ENCODE results near the gene TSPAN9. TPM values are rescaled to one million over a fixed set of nuclear protein-coding genes. Genes with fewer than 3 reads are reported as not detected.

Gene TSPAN9
- total RNA-seq, 1 experiment from 2014 or later = 9.6 TPM

- no peaks in the 10 kb centered on the region for H3K79me2 ChIP-seq (ENCODE audit: low read depth)
- no peaks in the 10 kb centered on the region for H3K27me3 ChIP-seq (ENCODE audit: insufficient read depth, low read depth)
- no peaks in the 10 kb centered on the region for H3K36me3 ChIP-seq (ENCODE audit: low read depth)
- H3K4me3 ChIP-seq = no peak overlapping the region
- intact Hi-C loops (cut with micrococcal nuclease; ENCODE audit: unreplicated experiment) = no loop called here
- peak; percentile 35 to 52 for DNase-seq
- no TSS peak for BruUV-seq (replicated peaks)
- H3F3A ChIP-seq (ENCODE audit: insufficient read depth, low read depth) = no peaks in the 10 kb centered on the region
- H2AFZ ChIP-seq = no peak overlapping the region
- no peak overlapping the region for H3K27ac ChIP-seq
- peak overlapping the region; percentile 7 for H3K4me2 ChIP-seq
- no peaks in the 10 kb centered on the region for H3K9me3 ChIP-seq (ENCODE audit: insufficient read depth, low read depth)
- CTCF ChIA-PET = interaction anchor here (0.6 kb wide), 1 partner anchor 420 kb away, joined by 4 read pairs; no protein-coding TSS in a partner anchor
- TF ChIP-seq EZH2 (IDR thresholded peaks at IDR 0.05; ENCODE audit: low read depth) (no peak), CTCF (conservative IDR thresholded peaks at IDR 0.05) (no peak)
- peaks cover 7% of the 10 kb centered on the region; the same call in 1 of the 2 replicates for H3K4me1 ChIP-seq (replicated peaks; ENCODE audit: insufficient read depth)
- POLR2A ChIA-PET (ENCODE audit: unreplicated experiment) = no interaction called here
- H3K9me2 ChIP-seq (ENCODE audit: insufficient read depth) = no peaks in the 10 kb centered on the region
- H4K20me1 ChIP-seq (ENCODE audit: insufficient read depth) = no peaks in the 10 kb centered on the region
Measured at GRCh38 chr12:3097186-3097804, 20.1 kb downstream of the TSPAN9 start.

DNA sequence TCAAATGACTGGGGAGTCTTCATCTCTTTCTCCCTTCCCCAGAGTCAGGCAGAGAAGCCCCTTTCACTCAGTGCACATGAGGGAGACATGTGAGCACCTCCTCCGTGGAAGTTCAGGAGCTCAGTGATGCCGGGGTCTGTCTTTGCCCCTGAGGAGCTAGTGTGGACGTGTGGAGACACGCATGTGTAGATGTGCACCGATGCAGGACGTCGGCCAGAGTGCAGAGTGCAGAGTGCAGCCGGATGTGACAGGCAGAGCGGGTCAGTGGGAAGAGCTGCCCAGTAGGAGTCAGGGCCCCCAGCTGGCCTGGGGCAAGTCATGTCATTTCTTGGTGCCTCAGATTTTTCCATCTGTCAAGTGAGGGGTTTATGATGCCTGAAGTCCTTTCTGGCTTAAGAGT is 20.7 kb downstream of the TSPAN9 start:
- no peak for TF ChIP-seq CTCF (conservative IDR thresholded peaks at IDR 0.05)
- no peak for TF ChIP-seq EZH2 (IDR thresholded peaks at IDR 0.05; ENCODE audit: low read depth)
- no peak for DNase-seq
- POLR2A ChIA-PET (ENCODE audit: unreplicated experiment) = no interaction called here

DNA sequence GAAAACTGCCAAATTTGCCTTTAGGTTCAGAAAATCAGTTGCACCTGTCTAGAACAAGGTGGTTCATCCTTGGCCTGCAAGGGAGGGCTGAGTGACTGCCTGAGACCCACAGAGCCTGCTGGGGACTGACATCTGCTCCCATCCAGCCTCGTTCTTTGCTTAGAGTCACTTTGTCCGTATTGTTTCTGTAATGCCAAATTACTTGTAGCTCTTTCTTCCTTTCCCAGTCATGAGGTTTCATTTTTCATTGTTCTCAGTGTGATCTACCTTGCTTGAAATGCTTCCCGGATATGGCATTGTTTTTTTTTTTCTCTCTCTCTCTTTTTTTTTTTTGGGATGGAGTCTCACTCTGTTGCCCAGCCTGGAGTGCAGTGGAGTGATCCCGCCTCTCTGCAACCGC is 21.3 kb downstream of the TSPAN9 start:
- H2AFZ ChIP-seq = no peak overlapping the region
- BruUV-seq (replicated peaks) = no TSS peak
- H3K27ac ChIP-seq = no peak overlapping the region
- no peaks in the 10 kb centered on the region for H3K9me2 ChIP-seq (ENCODE audit: insufficient read depth)
- peaks cover 7% of the 10 kb centered on the region; the same call in 1 of the 2 replicates for H3K4me1 ChIP-seq (replicated peaks; ENCODE audit: insufficient read depth)
- no peaks in the 10 kb centered on the region for H3K36me3 ChIP-seq (ENCODE audit: low read depth)
- no peak for TF ChIP-seq EZH2 (IDR thresholded peaks at IDR 0.05; ENCODE audit: low read depth)
- TF ChIP-seq CTCF (conservative IDR thresholded peaks at IDR 0.05) = no peak
- no peaks in the 10 kb centered on the region for H4K20me1 ChIP-seq (ENCODE audit: insufficient read depth)
- H3K9me3 ChIP-seq (ENCODE audit: insufficient read depth, low read depth) = no peaks in the 10 kb centered on the region
- ChIA-PET CTCF (no interaction called here), POLR2A (ENCODE audit: unreplicated experiment) (no interaction called here)
- no peaks in the 10 kb centered on the region for H3K27me3 ChIP-seq (ENCODE audit: insufficient read depth, low read depth)
- intact Hi-C loops (cut with micrococcal nuclease; ENCODE audit: unreplicated experiment) = no loop called here
- no peak for DNase-seq
- no peak overlapping the region for H3K4me3 ChIP-seq
- H3F3A ChIP-seq (ENCODE audit: insufficient read depth, low read depth) = no peaks in the 10 kb centered on the region
- no peak overlapping the region for H3K4me2 ChIP-seq
- no peaks in the 10 kb centered on the region for H3K79me2 ChIP-seq (ENCODE audit: low read depth)

More for the DNA sequence above, 20.7 kb downstream of the TSPAN9 start:
- no peak overlapping the region for H3K27ac ChIP-seq
- BruUV-seq (replicated peaks) = no TSS peak
- H3K9me2 ChIP-seq (ENCODE audit: insufficient read depth) = no peaks in the 10 kb centered on the region
- no peak overlapping the region for H2AFZ ChIP-seq
- no peaks in the 10 kb centered on the region for H3F3A ChIP-seq (ENCODE audit: insufficient read depth, low read depth)
- H3K4me2 ChIP-seq = peak overlapping the region; percentile 7
- no peaks in the 10 kb centered on the region for H3K79me2 ChIP-seq (ENCODE audit: low read depth)
- H3K36me3 ChIP-seq (ENCODE audit: low read depth) = no peaks in the 10 kb centered on the region
- no peaks in the 10 kb centered on the region for H4K20me1 ChIP-seq (ENCODE audit: insufficient read depth)
- no peaks in the 10 kb centered on the region for H3K27me3 ChIP-seq (ENCODE audit: insufficient read depth, low read depth)
- CTCF ChIA-PET = interaction anchor here (0.6 kb wide), 1 partner anchor 420 kb away, joined by 4 read pairs; no protein-coding TSS in a partner anchor
- intact Hi-C loops (cut with micrococcal nuclease; ENCODE audit: unreplicated experiment) = no loop called here
- H3K4me3 ChIP-seq = no peak overlapping the region
- no peaks in the 10 kb centered on the region for H3K9me3 ChIP-seq (ENCODE audit: insufficient read depth, low read depth)
- H3K4me1 ChIP-seq (replicated peaks; ENCODE audit: insufficient read depth) = peaks cover 7% of the 10 kb centered on the region; the same call in 1 of the 2 replicates
